Regular cardiac myocyte (primary cell): Measurements from ENCODE around the gene HNF1A. TPM values are rescaled to one million over a fixed set of nuclear protein-coding genes. Genes with fewer than 3 reads are reported as not detected.

Experiments
- total RNA-seq: library from RNA; depleted of rRNA; stranded (reverse); fragments of >200 nt; gene quantifications from 2 replicates; pipeline ENCODE4 v1.2.3, GENCODE V29; 2014

HNF1A gene, protein sequence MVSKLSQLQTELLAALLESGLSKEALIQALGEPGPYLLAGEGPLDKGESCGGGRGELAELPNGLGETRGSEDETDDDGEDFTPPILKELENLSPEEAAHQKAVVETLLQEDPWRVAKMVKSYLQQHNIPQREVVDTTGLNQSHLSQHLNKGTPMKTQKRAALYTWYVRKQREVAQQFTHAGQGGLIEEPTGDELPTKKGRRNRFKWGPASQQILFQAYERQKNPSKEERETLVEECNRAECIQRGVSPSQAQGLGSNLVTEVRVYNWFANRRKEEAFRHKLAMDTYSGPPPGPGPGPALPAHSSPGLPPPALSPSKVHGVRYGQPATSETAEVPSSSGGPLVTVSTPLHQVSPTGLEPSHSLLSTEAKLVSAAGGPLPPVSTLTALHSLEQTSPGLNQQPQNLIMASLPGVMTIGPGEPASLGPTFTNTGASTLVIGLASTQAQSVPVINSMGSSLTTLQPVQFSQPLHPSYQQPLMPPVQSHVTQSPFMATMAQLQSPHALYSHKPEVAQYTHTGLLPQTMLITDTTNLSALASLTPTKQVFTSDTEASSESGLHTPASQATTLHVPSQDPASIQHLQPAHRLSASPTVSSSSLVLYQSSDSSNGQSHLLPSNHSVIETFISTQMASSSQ
- total RNA-seq: under 0.01 TPM in 1 of 2 replicates, not detected in the other

DNA sequence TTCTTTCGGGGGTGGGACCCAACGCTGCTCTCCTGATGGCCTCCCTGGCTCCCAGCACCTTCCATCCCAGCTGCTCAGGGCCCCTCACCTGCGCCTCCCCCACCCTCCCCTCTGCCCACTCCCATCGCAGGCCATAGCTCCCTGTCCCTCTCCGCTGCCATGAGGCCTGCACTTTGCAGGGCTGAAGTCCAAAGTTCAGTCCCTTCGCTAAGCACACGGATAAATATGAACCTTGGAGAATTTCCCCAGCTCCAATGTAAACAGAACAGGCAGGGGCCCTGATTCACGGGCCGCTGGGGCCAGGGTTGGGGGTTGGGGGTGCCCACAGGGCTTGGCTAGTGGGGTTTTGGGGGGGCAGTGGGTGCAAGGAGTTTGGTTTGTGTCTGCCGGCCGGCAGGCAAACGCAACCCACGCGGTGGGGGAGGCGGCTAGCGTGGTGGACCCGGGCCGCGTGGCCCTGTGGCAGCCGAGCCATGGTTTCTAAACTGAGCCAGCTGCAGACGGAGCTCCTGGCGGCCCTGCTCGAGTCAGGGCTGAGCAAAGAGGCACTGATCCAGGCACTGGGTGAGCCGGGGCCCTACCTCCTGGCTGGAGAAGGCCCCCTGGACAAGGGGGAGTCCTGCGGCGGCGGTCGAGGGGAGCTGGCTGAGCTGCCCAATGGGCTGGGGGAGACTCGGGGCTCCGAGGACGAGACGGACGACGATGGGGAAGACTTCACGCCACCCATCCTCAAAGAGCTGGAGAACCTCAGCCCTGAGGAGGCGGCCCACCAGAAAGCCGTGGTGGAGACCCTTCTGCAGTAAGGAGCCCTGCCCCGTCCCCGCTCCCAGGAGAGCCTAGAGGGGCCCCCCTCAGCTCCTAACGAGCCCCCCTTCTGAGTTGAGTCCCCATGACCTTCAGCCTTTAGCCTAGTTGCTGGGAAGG is at the start of gene HNF1A:
Gene HNF1A, plus strand, starts transcription at position 248 of the 924 bp plus-strand sequence. Its CDS starts 226 bp downstream, at position 474.

DNA sequence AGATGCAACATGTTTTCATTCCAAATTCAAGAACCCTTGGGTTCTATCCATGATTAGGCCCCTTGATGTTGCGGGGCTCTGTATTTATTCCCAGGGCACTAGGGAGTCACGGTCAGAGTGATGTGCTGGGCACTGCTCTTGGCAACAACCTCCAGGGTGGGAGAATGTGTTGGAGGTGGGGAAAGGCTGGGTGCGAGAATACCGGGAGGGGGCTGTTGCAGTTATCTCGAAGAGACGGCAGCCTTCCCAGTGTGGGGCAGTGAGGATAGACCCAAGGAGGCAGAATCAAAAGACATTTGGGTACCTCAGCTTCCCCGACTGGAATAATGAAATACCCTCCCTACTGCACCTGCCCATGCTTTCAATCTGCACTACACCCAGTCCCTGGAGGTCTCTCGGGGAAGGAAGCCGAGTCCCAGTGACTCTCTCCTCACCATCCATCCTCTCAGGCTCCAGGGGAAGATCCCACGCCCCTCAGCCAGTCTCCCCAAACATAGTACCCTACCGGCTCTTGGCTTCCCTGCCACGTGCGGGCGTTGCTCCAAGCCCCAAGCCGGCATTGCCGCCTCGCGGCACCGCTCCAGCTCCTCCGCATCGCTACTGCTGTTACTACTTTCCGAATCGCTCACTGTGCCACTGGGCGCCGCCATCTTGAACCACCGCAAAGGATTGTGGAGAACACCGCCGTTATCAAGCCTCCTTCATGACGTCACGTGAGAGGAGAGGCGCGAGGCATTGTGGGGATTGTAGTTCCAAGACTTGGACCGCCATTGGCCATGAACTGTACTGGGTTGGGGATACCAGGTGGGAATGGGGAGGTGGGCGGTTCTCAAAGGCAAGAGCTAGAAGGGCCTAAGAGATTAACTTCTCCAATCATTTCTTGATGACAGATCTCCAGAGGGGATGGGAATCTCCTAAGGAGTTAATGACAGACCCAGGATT is 37.8 kb downstream of the HNF1A start, which contains the start of gene C12orf43:
Gene C12orf43, minus strand, starts transcription at position 663 of the 942 bp plus-strand sequence. Its CDS starts 13 bp downstream, at position 650.

DNA sequence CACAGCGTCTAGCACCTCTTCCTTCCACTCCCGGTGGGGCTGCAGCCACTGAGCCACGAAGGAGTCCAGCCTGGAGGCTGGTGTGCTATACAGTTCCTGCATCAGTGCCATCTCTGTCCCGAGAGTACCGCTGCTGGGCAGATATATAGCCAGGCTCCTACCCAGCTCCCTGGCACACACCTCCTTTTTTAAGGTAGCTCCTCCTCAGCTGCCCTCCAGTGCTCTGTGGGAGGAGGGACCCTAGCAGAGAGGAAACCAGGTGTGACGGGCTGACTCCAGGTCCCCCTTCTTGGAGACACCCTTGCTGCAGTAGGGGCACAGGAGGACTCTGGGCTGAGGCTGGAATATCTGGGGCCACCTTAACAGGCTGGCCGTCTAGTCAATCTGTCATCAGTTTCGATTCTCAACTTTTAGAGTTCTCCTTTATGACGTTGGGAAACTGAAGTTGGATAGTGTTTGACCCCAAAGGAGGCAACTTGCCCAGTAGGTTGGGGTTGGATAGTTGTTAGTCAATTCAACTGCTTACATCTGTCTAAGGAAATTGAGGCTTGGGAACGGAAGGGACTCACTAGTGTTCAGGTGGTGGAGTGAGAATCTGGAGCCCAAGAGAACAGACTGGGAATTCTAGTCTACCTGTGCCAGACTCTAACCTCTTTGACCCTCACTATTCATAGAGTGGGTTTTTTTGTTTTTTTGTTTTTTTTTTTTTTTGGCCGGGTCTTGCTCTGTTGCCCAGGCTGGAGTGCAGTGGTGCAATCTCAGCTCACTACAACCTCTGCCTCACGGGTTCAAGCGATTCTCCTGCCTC is 60.7 kb downstream of the HNF1A start, which contains the start of gene OASL:
Gene OASL, minus strand, starts transcription at position 386 of the 808 bp plus-strand sequence. Its CDS starts 275 bp downstream, at position 111.

Other genes with a start within 250 kb of the HNF1A start
- gene SPPL3, start 74.2 kb upstream of the HNF1A start, total RNA-seq: 2.9 and 5.6 TPM in 2 replicates
- 9.0 and 12.1 TPM in 2 replicates for gene C12orf43, start 37.9 kb downstream of the HNF1A start, total RNA-seq
- gene OASL, start 60.7 kb downstream of the HNF1A start, total RNA-seq: under 0.01 and 0.56 TPM in 2 replicates
- gene P2RX7, start 154.3 kb downstream of the HNF1A start, total RNA-seq: under 0.01 and 1.1 TPM in 2 replicates
- 8.6 and 29.0 TPM in 2 replicates for gene P2RX4, start 231.6 kb downstream of the HNF1A start, total RNA-seq